Glutamatergic neuron (in vitro differentiated cells): Measurements from ENCODE around the gene DGKB. TPM values are rescaled to one million over a fixed set of nuclear protein-coding genes. Genes with fewer than 3 reads are reported as not detected.

Experiments
- DNase-seq: peaks from one replicate; pipeline ENCODE4 v3.0.0; 2022
- H3K27ac Mint-ChIP-seq: one replicate; pipeline ENCODE4 v1.8.0; 2020; ENCODE audit warnings: mild to moderate bottlenecking, mixed read lengths, inconsistent platforms; ENCODE audit not compliant: unreplicated experiment
- H3K27me3 Mint-ChIP-seq: one replicate; pipeline ENCODE4 v1.8.0; 2020; ENCODE audit warnings: mild to moderate bottlenecking, moderate library complexity, mixed read lengths, inconsistent platforms; ENCODE audit not compliant: unreplicated experiment
- H3K36me3 Mint-ChIP-seq: one replicate; pipeline ENCODE4 v1.8.0; 2020; ENCODE audit warnings: mild to moderate bottlenecking, mixed read lengths, inconsistent platforms; ENCODE audit not compliant: unreplicated experiment
- H3K4me1 Mint-ChIP-seq: one replicate; pipeline ENCODE4 v1.8.0; 2020; ENCODE audit warnings: mild to moderate bottlenecking, low read depth, mixed read lengths, inconsistent platforms; ENCODE audit not compliant: unreplicated experiment
- H3K4me3 Mint-ChIP-seq: one replicate; pipeline ENCODE4 v1.8.0; 2020; ENCODE audit warnings: mild to moderate bottlenecking, mixed read lengths, inconsistent platforms; ENCODE audit not compliant: unreplicated experiment
- H3K9me3 Mint-ChIP-seq: one replicate; pipeline ENCODE4 v1.8.0; 2020; ENCODE audit warnings: mild to moderate bottlenecking, moderate library complexity, mixed read lengths, inconsistent platforms; ENCODE audit not compliant: unreplicated experiment
- CTCF ChIP-seq: fragments of 200-600 bp; sonication (generic); IDR thresholded peaks from one replicate; pipeline ENCODE4 v1.5.0; 2021; ENCODE audit not compliant: partially characterized antibody, unreplicated experiment
- total RNA-seq: library from RNA; stranded (reverse); fragmentation: NEBNext Ultra II Directional; extraction: Animal tissue kit (Norgen Biotek cat#: 25700); gene quantifications from one replicate; pipeline ENCODE4 v1.2.1, GENCODE V29; 2021; ENCODE audit not compliant: unreplicated experiment

The DGKB gene
- total RNA-seq, 1 donor from 2014 or later, result 57.8 TPM

GRCh38 chr7:14858866-14859265 is 43.7 kb downstream of the DGKB start:
- H3K4me1 Mint-ChIP-seq, result no peaks in the 10 kb centered on the region

GRCh38 chr7:14858410-14858809 is 44.1 kb downstream of the DGKB start:
- Mint-ChIP-seq H3K27ac (no peak overlapping the region), H3K36me3 (no peaks in the 10 kb centered on the region), H3K9me3 (no peaks in the 10 kb centered on the region), H3K4me1 (no peaks in the 10 kb centered on the region), H3K4me3 (no peak overlapping the region), H3K27me3 (peaks cover 2% of the 10 kb centered on the region)
- DNase-seq, result no peak
- no peak for TF ChIP-seq CTCF

More at GRCh38 chr7:14858866-14859265, 43.7 kb downstream of the DGKB start:
- Mint-ChIP-seq H3K9me3 (no peaks in the 10 kb centered on the region), H3K27ac (no peak overlapping the region), H3K27me3 (peaks cover 2% of the 10 kb centered on the region), H3K36me3 (no peaks in the 10 kb centered on the region), H3K4me3 (no peak overlapping the region)
- no peak for DNase-seq
- no peak for TF ChIP-seq CTCF

GRCh38 chr7:14855033-14855794 is 47.3 kb downstream of the DGKB start:
- TF ChIP-seq CTCF, result no peak
- no peaks in the 10 kb centered on the region for H3K9me3 Mint-ChIP-seq
- no peak overlapping the region for H3K4me3 Mint-ChIP-seq
- no peak for DNase-seq
- H3K27ac Mint-ChIP-seq, result no peak overlapping the region
- H3K27me3 Mint-ChIP-seq, result peaks cover under 1% of the 10 kb centered on the region
- no peaks in the 10 kb centered on the region for H3K36me3 Mint-ChIP-seq
- no peaks in the 10 kb centered on the region for H3K4me1 Mint-ChIP-seq

GRCh38 chr7:14854471-14854870 is 48.1 kb downstream of the DGKB start:
- no peak overlapping the region for H3K27ac Mint-ChIP-seq
- H3K9me3 Mint-ChIP-seq, result no peaks in the 10 kb centered on the region
- DNase-seq, result no peak
- H3K27me3 Mint-ChIP-seq, result no peaks in the 10 kb centered on the region
- TF ChIP-seq CTCF, result no peak
- H3K4me3 Mint-ChIP-seq, result no peak overlapping the region
- no peaks in the 10 kb centered on the region for H3K4me1 Mint-ChIP-seq
- no peaks in the 10 kb centered on the region for H3K36me3 Mint-ChIP-seq

GRCh38 chr7:14851610-14852009 is 50.9 kb downstream of the DGKB start:
- Mint-ChIP-seq H3K4me3 (no peak overlapping the region), H3K27ac (no peak overlapping the region), H3K4me1 (no peaks in the 10 kb centered on the region), H3K36me3 (no peaks in the 10 kb centered on the region), H3K27me3 (peaks cover 1% of the 10 kb centered on the region), H3K9me3 (no peaks in the 10 kb centered on the region)
- DNase-seq, result no peak
- TF ChIP-seq CTCF, result no peak
